Peyer's patch (tissue), 4 donors: ENCODE measurements around the gene E4F1. TPM values are rescaled to one million over a fixed set of nuclear protein-coding genes. Genes with fewer than 3 reads are reported as not detected.

Source experiments
- DNase-seq, 3 donors: peaks; one replicate each; pipeline ENCODE4 v3.0.0-alpha.2; 2017 to 2019
- H3K27ac ChIP-seq, 4 donors: fragments of 200-600 bp; sonication (generic); one replicate each; pipeline ENCODE4 v1.5.1; 2016 to 2019
- H3K27me3 ChIP-seq, 2 donors: fragments of 200-600 bp; sonication (generic); one replicate each; pipeline ENCODE4 v1.5.1; 2019
- H3K36me3 ChIP-seq, 3 donors: fragments of 200-600 bp; sonication (generic); one replicate each; pipeline ENCODE4 v1.5.1; 2016 to 2019
- H3K4me1 ChIP-seq, 4 donors: fragments of 200-600 bp; sonication (generic); one replicate each; pipeline ENCODE4 v1.5.1; 2016 to 2019
- H3K4me3 ChIP-seq, 4 donors: fragments of 200-600 bp; sonication (generic); 1 replicate in 3 of 4; 2 replicates in 1 of 4; pipeline ENCODE4 v1.5.1; 2016 to 2019; ENCODE audit warnings: mild to moderate bottlenecking in 1 of 4
- H3K9me3 ChIP-seq, 4 donors: fragments of 200-600 bp; sonication (generic); one replicate each; pipeline ENCODE4 v1.5.1; 2016 to 2019; ENCODE audit warnings: mild to moderate bottlenecking in 1 of 4
- CTCF ChIP-seq, 6 experiments: fragments of 450-650 bp in 4 of 6; fragments of 200-600 bp in 2 of 6; sonication (generic) in 1 of 6; IDR thresholded peaks; one replicate each; pipeline ENCODE4 v1.5.1; 2017 to 2019; ENCODE audit warnings: antibody characterized with exemption in 6 of 6, mild to moderate bottlenecking in 3 of 6, moderate library complexity in 1 of 6
- POLR2A ChIP-seq, 2 donors: fragments of 450-650 bp; IDR thresholded peaks; one replicate each; pipeline ENCODE4 v1.5.1; 2017; ENCODE audit warnings: antibody characterized with exemption in 2 of 2, mild to moderate bottlenecking in 2 of 2, moderate library complexity in 2 of 2
- total RNA-seq, 4 donors: library from RNA; depleted of rRNA; stranded (reverse); fragments of >200 nt; gene quantifications; one replicate each; pipeline ENCODE4 v1.1.0, GENCODE V29; 2016

Gene E4F1
- total RNA-seq, 4 donors from 2014 or later, result 35.6 to 124 (median 76.2) TPM

GRCh38 chr16:2208308-2208707 lies 15.1 kb upstream of the E4F1 start:
- H3K4me3 ChIP-seq, result no peak overlapping the region
- no peak for TF ChIP-seq POLR2A (IDR thresholded peaks at IDR 0.05)
- no peak for TF ChIP-seq CTCF (IDR thresholded peaks at IDR 0.05)
- H3K4me1 ChIP-seq, result peaks cover 0 to 30% (median 6%) of the 10 kb centered on the region in 4 donors
- H3K27ac ChIP-seq, result no peak overlapping the region
- H3K36me3 ChIP-seq, result peaks cover 0 to 36% (median 0%) of the 10 kb centered on the region in 3 donors
- H3K9me3 ChIP-seq, result no peaks in the 10 kb centered on the region
- no peak for DNase-seq
- H3K27me3 ChIP-seq, result no peaks in the 10 kb centered on the region

- no peak for DNase-seq
- no peak overlapping the region for H3K4me3 ChIP-seq
- H3K9me3 ChIP-seq, result no peaks in the 10 kb centered on the region
- peaks cover 0 to 35% (median 7%) of the 10 kb centered on the region in 4 donors for H3K4me1 ChIP-seq
- no peak overlapping the region for H3K27ac ChIP-seq
- TF ChIP-seq POLR2A (IDR thresholded peaks at IDR 0.05), result no peak
- TF ChIP-seq CTCF (IDR thresholded peaks at IDR 0.05), result no peak
- peaks cover 0 to 36% (median 0%) of the 10 kb centered on the region in 3 donors for H3K36me3 ChIP-seq
- no peaks in the 10 kb centered on the region for H3K27me3 ChIP-seq
Measured at GRCh38 chr16:2208772-2209171, 14.6 kb upstream of the E4F1 start.

DNA sequence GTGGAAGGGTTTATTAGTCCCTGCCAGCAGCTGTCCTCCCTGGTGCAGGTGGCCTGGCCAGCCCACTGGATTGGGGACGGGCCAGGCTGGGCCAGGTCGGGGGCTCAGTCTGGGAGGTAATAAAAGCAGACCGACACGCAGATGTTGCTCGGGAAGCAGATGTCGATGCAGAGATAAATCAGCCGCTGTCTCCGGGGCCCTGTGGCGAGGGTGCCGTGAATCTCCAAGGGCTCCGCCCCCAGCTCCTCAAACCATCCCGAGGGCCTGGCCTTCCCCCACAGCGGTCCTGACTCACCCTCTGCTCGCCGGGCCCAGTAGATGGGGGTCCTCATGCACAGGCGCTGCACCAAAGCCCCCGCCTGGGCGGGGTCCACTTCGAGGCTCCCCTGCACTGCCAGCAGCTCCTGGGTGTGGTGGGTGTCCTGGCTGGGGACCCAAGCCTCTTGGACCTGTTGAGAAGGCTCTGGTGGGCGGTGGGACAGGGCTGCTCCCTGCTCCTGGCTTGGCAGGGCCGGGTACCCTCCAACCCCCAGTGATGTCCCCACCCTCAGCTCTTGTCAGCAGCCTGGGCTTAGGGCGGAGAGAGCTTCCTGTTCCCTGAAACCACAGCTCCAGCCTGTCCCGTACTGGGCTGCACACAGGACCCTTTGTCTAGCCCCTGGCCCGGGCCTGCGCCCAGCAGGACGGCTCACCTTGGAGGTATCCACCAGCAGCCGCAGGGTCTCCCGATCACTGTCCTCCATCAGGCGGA lies 14.0 kb upstream of the E4F1 start:
- TF ChIP-seq CTCF (IDR thresholded peaks at IDR 0.05) (no peak), POLR2A (IDR thresholded peaks at IDR 0.05) (no peak)
- no peak overlapping the region for H3K4me3 ChIP-seq
- H3K36me3 ChIP-seq, result peaks cover 0 to 36% (median 0%) of the 10 kb centered on the region in 3 donors
- no peaks in the 10 kb centered on the region for H3K27me3 ChIP-seq
- no peak for DNase-seq
- H3K9me3 ChIP-seq, result no peaks in the 10 kb centered on the region
- H3K4me1 ChIP-seq, result peaks cover 0 to 37% (median 9%) of the 10 kb centered on the region in 4 donors
- no peak overlapping the region for H3K27ac ChIP-seq

GRCh38 chr16:2210009-2210332 lies 13.4 kb upstream of the E4F1 start:
- Histone ChIP-seq H3K4me3 (no peak overlapping the region), H3K36me3 (peaks cover 0 to 36% (median 0%) of the 10 kb centered on the region in 3 donors)

More at GRCh38 chr16:2210009-2210332, 13.4 kb upstream of the E4F1 start:
- Histone ChIP-seq H3K9me3 (no peaks in the 10 kb centered on the region), H3K27me3 (no peaks in the 10 kb centered on the region), H3K4me1 (peaks cover 0 to 33% (median 9%) of the 10 kb centered on the region in 4 donors), H3K27ac (no peak overlapping the region)
- no peak for DNase-seq
- TF ChIP-seq CTCF (IDR thresholded peaks at IDR 0.05) (no peak), POLR2A (IDR thresholded peaks at IDR 0.05) (no peak)
